Fibroblast of lung (primary cell): ENCODE results near the gene TEDDM1. TPM values are rescaled to one million over a fixed set of nuclear protein-coding genes. Genes with fewer than 3 reads are reported as not detected.

Experiments used
- DNase-seq, 2 donors: peaks; one replicate each; pipeline versions ENCODE4 v3.0.0 to v3.0.0-alpha.2; 2010; ENCODE audit warnings: low read depth in 2 of 2
- H2AFZ ChIP-seq: 2 replicates; pipeline ENCODE4 v1.5.1; 2012; ENCODE audit warnings: low read length, control low read depth, inconsistent platforms
- H3K27ac ChIP-seq: 2 replicates; pipeline ENCODE4 v1.5.1; 2011; ENCODE audit warnings: low read length, control low read depth; ENCODE audit not compliant: insufficient read depth
- H3K27me3 ChIP-seq: 2 replicates; pipeline ENCODE4 v1.5.1; 2011; ENCODE audit warnings: mild to moderate bottlenecking, low read length; ENCODE audit not compliant: control insufficient read depth, insufficient read depth
- H3K36me3 ChIP-seq: 2 replicates; pipeline ENCODE4 v1.5.1; 2011; ENCODE audit warnings: low read length; ENCODE audit not compliant: control insufficient read depth, insufficient read depth
- H3K4me1 ChIP-seq: 2 replicates; pipeline ENCODE4 v1.5.1; 2011; ENCODE audit warnings: low read length; ENCODE audit not compliant: control insufficient read depth, insufficient read depth; ENCODE audit errors: extremely low read depth
- H3K4me2 ChIP-seq: 2 replicates; pipeline ENCODE4 v1.5.1; 2011; ENCODE audit warnings: low read length, control low read depth; ENCODE audit not compliant: insufficient read depth; ENCODE audit errors: extremely low read depth
- H3K4me3 ChIP-seq, 4 experiments: fragments of 200-600 bp in 1 of 4; sonication (generic) in 1 of 4; replicated peaks in 1 of 4; 2 replicates each; pipeline ENCODE4 v1.5.1; 2011 to 2016; ENCODE audit warnings: low read length in 4 of 4, low read depth in 3 of 4, mild to moderate bottlenecking in 3 of 4, control low read depth in 2 of 4, inconsistent platforms in 1 of 4, mixed read lengths in 1 of 4; ENCODE audit not compliant: insufficient read depth in 1 of 4; ENCODE audit errors: control extremely low read depth in 1 of 4
- H3K79me2 ChIP-seq: 2 replicates; pipeline ENCODE4 v1.5.1; 2012; ENCODE audit warnings: mild to moderate bottlenecking, low read length, inconsistent platforms; ENCODE audit not compliant: control insufficient read depth, insufficient read depth
- H3K9ac ChIP-seq: 2 replicates; pipeline ENCODE4 v1.5.1; 2011; ENCODE audit warnings: mild to moderate bottlenecking, low read length, control low read depth; ENCODE audit not compliant: insufficient read depth
- H3K9me3 ChIP-seq: 2 replicates; pipeline ENCODE4 v1.5.1; 2012; ENCODE audit warnings: low read depth, low read length; ENCODE audit not compliant: control insufficient read depth, insufficient read depth
- H4K20me1 ChIP-seq: 2 replicates; pipeline ENCODE4 v1.5.1; 2011; ENCODE audit warnings: low read length; ENCODE audit not compliant: control insufficient read depth, insufficient read depth; ENCODE audit errors: extremely low read depth
- CTCF ChIP-seq, 2 donors: IDR thresholded peaks in 1 of 2; conservative IDR thresholded peaks in 1 of 2; 1 replicate in 1 of 2; 2 replicates in 1 of 2; pipeline ENCODE4 v1.5.1; 2011 to 2012; ENCODE audit warnings: low read length in 2 of 2, control low read depth in 1 of 2, inconsistent platforms in 1 of 2, low read depth in 1 of 2, mild to moderate bottlenecking in 1 of 2
- EZH2 ChIP-seq: IDR thresholded peaks from 2 replicates; pipeline ENCODE4 v1.5.1; 2012; ENCODE audit warnings: low read length, control low read depth, mild to moderate bottlenecking; ENCODE audit errors: missing control alignments
- polyA plus RNA-seq, 2 donors: library from polyadenylated mRNA; depleted of rRNA in 1 of 2; stranded (reverse) in 1 of 2; unstranded in 1 of 2; fragments of >200 nt; gene quantifications; 2 replicates each; pipeline ENCODE4 v1.2.1, GENCODE V29; 2011 to 2012; ENCODE audit warnings: missing spikeins in 1 of 2
- total RNA-seq: library from RNA; depleted of rRNA; stranded (reverse); fragments of >200 nt; gene quantifications from 2 replicates; pipeline ENCODE4 v1.2.1, GENCODE V29; 2014

The TEDDM1 gene
- total and polyA plus RNA-seq, 2 donors (not counting 1 experiment from before 2014, with no cell fraction given), result not detected

- Histone ChIP-seq H3K36me3 (no peaks in the 10 kb centered on the region), H3K9me3 (no peaks in the 10 kb centered on the region), H3K27me3 (no peaks in the 10 kb centered on the region), H3K79me2 (no peaks in the 10 kb centered on the region), H4K20me1 (no peaks in the 10 kb centered on the region), H3K4me1 (no peaks in the 10 kb centered on the region), H2AFZ (no peak overlapping the region), H3K4me2 (no peak overlapping the region), H3K9ac (no peak overlapping the region), H3K27ac (no peak overlapping the region), H3K4me3 (no peak overlapping the region)
- TF ChIP-seq EZH2 (no peak), CTCF (conservative IDR thresholded peaks at IDR 0.05 in 1 of 2, IDR thresholded peaks at IDR 0.05 in 1 of 2; ENCODE audit: low read depth in 1 of 2, low read length in 2 of 2) (no peak)
- no peak for DNase-seq
Measured at GRCh38 chr1:182431278-182431677, 30.8 kb upstream of the TEDDM1 start.

- H3K4me1 ChIP-seq, result no peaks in the 10 kb centered on the region
- H3K9me3 ChIP-seq, result no peaks in the 10 kb centered on the region
- no peaks in the 10 kb centered on the region for H3K27me3 ChIP-seq
- no peaks in the 10 kb centered on the region for H3K36me3 ChIP-seq
- TF ChIP-seq CTCF (conservative IDR thresholded peaks at IDR 0.05 in 1 of 2, IDR thresholded peaks at IDR 0.05 in 1 of 2; ENCODE audit: low read depth in 1 of 2, low read length in 2 of 2) (no peak), EZH2 (no peak)
- peak in 1 of 2 donors; percentile 12 for DNase-seq
- no peak overlapping the region for H2AFZ ChIP-seq
- no peak overlapping the region for H3K9ac ChIP-seq
- H3K27ac ChIP-seq, result no peak overlapping the region
- H3K79me2 ChIP-seq, result no peaks in the 10 kb centered on the region
- no peak overlapping the region for H3K4me2 ChIP-seq
- no peak overlapping the region for H3K4me3 ChIP-seq
- no peaks in the 10 kb centered on the region for H4K20me1 ChIP-seq
Measured at GRCh38 chr1:182430263-182431068, 30.0 kb upstream of the TEDDM1 start.

GRCh38 chr1:182428043-182428442 is 27.6 kb upstream of the TEDDM1 start:
- H3K9me3 ChIP-seq, result no peaks in the 10 kb centered on the region
- H3K9ac ChIP-seq, result no peak overlapping the region
- no peak overlapping the region for H3K4me3 ChIP-seq
- no peaks in the 10 kb centered on the region for H3K79me2 ChIP-seq
- TF ChIP-seq CTCF (conservative IDR thresholded peaks at IDR 0.05 in 1 of 2, IDR thresholded peaks at IDR 0.05 in 1 of 2; ENCODE audit: low read depth in 1 of 2, low read length in 2 of 2) (no peak), EZH2 (no peak)
- H3K4me2 ChIP-seq, result no peak overlapping the region
- no peaks in the 10 kb centered on the region for H3K27me3 ChIP-seq
- no peaks in the 10 kb centered on the region for H4K20me1 ChIP-seq
- H3K36me3 ChIP-seq, result no peaks in the 10 kb centered on the region
- H3K4me1 ChIP-seq, result no peaks in the 10 kb centered on the region
- H3K27ac ChIP-seq, result no peak overlapping the region
- no peak for DNase-seq
- H2AFZ ChIP-seq, result no peak overlapping the region
